HuH-7.5 (cell line): ENCODE results near the gene TMEM183A.
"Not testable (repeated sequence)": the region's sequence is repeated elsewhere in the genome, so short reads cannot be mapped to it uniquely, and the experiment has no call there.

Experiments
- DNase-seq: peaks from one replicate; pipeline ENCODE4 v3.0.0; 2011; ENCODE audit warnings: low spot score

TMEM183A gene

DNA sequence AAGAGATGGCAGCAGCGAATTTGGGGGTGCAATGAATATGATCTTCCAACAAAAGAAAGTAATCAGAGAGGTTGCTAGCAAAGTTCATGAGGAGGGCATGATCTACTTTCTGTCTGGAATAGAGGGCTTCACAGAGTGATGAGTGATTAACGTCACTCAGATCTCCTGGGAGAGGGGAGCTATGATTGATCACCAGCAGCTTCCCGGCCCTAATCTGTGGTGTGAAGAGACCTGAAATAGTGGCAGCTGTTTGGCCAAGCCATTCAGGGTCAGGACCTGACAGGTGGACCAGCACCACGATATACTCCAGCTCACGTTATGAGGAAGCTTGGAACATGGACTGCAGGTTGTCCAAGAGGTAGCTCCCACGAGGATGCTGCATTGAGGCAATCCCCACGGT lies 19.9 kb upstream of the TMEM183A start:
- no peak for DNase-seq

DNA sequence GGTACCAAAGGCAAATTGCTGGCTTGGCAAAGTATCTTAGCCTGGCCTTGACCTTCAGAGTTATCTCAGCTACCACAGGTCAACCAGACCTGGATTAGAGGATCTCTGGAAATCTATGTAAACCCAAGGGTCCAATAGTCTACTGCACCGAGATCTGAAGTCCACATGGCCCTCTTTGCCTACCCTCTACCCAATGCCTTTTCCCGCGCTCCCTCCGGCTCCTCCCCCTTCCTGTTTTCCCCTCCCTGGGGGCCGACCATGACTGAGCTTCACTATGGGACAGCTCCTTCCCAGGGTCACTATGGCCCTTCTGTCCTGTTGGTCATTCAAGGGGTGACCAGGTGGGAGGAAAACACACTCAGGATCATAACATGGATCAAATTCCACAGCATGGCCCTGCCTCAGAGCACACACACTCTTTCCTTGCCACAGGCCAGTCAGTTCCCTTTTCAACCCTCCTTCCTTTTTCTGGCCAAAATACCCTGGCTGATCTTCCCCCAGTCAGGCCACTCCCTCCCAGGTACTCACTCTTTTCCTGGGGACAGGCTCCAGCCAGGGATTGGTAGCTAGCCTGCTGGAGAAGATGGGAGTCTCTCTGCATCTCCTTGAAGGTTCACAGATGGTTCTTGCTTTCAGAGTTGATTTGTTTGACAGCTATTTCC lies 19.1 kb upstream of the TMEM183A start:
- DNase-seq = no peak

DNA sequence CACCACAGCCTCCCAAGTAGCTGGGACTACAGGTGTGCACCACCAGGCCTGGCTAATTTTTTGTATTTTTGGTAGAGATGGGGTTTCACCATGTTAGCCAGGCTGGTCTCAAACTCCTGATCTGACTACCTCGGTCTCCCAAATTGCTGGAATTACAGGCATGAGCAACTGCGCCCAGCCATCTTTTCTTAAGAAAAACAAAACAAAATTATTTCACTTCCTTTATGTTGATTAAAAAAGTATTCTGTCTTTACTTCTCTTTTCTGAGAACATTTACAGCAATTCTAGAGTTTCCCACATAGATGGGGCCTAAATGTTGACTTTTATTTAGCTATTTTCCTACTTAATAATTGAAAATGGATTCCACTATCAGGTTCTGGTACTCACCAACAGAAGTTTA lies 17.3 kb upstream of the TMEM183A start:
- no peak for DNase-seq

DNA sequence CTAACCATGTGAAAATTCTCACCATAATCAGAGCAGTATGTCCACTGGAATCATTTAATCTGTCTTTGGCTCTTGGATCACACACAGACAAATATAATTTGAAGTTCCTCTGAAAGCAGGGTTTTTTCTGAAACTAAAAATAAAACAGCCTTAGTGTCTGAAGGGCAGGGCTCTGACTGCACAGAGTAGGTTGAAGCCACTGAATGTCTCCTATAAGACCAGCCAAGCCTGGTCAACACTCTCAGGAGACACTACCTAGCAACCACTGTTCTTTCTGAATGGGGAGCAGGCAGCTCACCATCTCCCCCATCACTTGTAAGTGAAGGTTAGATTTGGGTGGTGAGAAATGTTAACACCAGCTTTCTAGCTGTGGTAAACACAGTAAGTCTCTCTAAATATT lies 16.1 kb upstream of the TMEM183A start:
- no peak for DNase-seq

DNA sequence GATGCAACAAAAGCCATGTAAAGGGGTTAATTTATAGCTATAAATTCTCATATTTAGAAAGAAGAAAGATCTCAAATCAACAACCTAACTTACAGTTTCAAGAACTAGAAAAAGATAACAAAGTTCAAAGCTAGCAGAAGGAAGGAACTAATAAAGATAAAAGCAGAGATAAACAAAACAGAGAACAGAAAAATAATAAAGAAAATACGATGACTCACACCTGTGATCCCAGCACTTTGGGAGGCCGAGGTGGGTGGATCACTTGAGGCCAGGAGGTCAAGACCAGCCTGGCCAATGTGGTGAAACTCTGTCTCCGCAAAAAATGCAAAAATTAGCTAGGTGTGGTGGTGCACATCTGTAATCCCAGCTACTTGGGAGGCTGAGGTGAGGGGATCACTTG lies 12.4 kb upstream of the TMEM183A start:
- DNase-seq = no peak

DNA sequence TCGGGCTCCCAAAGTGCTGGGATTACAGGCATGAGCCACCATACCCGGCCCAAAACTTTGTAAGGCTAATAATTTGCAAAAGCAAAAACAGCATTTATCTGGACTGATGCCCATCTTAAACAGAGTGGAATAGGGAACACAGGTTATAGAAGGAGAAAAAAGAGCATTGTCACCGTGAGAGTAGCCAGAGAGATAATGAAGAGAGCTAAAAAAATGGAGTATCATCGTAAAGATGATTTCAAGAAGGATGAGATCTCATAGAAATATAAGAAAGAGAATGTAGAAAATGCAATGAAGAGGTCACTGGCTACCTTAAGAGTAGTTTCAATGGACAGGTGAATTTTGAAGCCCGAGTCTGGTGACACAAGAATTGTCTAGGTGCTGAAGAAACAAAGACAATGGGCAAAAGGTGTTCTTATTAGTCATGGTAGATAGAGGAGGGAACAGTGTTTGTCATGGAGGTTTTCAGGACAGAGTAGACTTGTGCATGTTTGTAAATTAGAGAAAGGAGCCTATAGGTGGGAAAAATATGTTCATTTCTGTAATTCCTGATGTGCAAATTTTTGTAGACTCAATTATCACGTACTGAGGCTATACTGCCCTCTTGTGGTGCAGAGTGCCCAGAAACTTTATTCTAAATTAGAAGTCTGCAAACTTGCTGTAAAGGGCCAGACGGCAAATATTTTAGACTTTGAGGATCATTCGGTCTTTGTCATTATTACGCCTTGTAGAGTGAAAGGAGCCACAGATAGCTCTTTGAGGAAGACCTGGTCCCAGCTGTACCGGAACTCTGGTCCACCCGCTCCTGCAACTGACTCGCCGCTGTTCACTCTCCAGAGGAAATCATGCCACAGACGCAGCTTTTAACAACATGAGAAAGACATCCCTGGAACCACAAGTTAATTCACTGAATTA lies 8.1 kb upstream of the TMEM183A start:
- DNase-seq = no peak

DNA sequence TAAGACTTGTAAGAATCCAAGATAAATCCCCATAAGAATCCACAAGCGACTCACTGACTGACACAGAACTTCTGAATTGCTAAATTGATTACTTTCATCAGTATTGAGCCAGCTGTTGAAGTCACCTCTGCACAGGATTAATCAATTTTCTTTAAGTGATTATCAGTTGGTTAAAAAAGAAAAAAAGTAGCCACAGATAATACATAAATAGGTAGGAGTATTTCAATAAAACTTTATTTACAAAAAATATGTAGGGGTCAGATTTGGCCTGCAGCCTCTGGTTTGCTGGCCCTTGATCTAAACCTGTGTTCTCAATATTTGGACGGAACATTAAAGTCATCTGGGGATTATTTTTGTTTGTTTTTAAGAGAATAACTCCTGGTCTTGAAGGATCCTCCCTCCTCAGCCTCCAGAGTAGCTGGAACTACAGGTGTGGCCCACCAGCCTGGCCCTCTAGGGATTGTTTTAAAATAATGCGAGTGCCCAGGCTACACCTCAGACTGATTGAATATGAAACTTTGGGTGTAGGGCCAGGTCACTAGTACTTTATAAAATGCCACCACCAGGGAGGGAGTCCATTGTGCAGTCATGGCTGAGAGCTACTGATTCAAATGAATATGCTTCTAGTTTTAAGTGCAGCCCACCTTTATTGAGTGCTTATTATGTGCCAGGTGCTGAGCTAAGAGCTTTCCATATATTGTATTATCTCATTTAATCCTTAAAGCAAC lies 6.8 kb upstream of the TMEM183A start:
- DNase-seq = no peak

DNA sequence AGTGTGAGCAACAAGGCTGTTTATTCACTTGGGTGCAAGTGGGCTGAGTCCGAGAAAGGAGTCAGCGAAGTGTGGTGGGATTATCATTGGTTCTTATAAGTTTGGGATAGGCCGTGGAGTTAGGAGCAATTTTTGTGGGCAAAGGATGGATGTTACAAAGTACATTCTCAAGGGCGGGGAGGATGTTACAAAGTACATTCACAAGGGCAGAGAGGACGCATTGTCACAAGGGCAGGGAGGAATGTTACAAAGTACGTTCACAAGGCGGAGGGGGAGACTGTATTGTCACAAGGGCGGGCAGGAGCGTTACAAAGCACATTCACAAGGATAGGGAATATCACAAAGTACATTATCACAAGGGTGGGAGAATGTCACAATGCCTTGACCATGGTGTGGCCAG lies 5.2 kb upstream of the TMEM183A start:
- DNase-seq = no peak

DNA sequence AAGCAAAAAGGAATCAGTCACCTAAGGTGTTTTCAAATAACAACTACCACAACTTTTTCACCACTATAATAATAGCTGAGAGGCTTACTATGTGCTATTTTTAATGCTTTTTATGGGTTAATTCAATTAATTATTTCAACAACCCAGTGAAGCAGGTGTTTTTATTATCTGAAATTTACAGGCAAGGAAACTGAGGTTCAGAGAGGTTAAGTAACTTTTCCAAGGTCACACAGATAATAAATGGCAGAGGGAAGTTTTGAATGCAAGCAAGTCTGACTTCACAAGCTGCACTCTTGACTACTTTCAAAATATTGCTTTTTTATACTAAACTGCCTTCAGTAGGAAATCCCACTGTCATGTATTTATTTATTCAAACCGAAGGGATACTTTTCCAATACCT lies 4.2 kb upstream of the TMEM183A start:
- DNase-seq = no peak

DNA sequence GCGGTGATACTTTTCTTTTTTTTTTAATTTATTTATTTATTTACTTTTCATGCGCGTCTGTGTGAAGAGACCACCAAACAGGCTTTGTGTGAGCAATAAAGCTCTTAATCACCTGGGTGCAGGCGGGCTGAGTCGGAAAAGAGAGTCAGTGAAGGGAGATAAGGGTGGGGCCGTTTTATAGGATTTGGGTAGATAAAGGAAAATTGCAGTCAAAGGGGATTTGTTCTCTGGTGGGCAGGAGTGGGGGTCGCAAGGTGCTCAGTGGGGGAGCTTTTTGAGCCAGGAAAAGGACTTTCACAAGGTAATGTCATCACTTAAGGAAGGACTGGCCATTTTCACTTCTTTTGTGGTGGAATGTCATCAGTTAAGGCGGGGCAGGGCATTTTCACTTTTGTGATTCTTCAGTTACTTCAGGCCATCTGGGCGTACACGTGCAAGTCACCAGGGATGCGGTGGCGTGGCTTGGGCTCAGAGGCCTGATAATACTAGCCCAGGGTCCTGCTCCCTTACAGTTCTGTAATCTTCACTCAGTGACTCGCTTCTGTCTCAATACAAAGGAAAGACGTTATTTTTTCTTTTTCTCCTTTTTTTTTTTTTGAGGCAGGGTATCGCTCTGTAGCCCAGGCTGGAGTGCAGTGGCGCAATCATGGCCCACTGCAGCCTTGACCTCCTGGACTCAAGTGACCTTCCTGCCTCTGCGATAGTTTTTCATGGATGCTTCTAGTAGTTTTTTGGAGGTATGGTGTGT lies 1.6 kb upstream of the TMEM183A start:
- DNase-seq = not testable (repeated sequence)

DNA sequence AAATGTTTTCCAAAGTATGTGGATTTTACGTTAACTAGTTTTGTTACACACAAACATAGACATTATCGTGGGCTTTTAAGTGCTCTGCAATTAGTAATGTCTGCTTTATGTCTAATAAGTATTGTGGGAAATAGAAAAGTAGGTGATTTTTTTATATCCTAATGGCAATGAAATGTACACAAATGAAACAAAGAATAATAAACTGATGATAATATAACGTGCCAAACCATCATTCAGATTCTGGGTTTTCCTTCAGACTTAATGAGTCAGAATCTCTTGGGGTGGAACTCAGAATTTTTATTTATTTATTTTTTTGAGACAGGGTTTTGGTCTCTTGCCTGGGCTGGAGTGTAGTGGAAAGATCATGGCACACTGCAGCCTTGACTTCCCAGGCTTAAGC lies 2.0 kb downstream of the TMEM183A start:
- no peak for DNase-seq

DNA sequence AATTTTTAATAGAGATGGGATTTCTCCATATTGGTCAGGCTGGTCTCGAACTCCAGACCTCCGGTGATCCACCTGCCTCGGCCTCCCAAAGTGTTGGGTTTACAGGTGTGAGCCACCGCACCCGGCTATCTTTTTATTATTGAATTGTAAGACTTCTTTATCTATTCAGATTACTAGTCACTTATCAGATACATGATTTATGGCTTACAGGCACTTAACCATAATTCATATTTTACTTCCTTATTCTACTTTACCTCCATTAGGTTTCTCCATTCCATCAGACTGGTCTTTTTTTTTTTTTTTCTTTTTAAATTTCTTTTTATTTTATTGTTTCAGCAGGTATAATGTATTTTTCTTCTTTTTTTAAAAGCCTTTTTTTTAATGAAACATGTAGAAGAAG lies 4.4 kb downstream of the TMEM183A start:
- DNase-seq = no peak

DNA sequence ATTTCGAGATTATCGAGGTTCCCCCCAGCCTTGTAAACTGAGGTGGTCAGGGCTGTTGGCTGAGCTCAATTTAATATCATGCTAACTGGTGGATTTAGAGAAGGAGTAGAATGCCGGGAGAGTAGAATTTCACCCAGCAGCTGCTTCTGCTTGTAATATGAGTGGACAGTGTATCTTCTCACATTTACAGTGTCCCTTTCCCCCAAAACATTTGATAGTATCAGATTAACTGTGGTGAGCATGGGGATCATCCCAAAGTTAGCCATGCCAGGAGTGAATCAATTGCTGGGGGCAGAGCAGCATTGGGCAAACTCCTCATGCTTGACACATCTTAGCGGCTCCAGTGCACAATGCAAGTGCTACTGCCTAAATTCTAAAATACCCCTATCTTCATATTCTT lies 9.9 kb downstream of the TMEM183A start:
- no peak for DNase-seq

DNA sequence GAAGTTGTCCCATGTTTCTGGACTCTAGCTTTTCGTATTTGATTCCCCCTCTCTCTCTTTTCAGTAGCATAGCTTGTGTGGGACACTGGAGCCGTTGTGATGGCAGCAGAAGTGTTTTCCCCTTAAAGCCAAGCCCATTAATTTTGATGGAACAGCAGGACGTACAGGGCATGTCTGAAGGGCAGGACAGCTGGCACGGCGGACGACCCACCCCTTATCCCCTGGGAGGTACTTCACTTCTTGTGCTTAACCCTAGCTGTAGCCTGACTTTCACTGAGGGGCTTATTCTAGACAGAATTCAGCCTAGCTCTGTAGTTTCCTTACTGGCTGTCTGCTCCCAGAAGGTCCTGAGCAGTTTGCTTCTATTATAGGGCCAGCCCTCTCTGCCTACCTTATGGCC lies 10.5 kb downstream of the TMEM183A start:
- DNase-seq = no peak

DNA sequence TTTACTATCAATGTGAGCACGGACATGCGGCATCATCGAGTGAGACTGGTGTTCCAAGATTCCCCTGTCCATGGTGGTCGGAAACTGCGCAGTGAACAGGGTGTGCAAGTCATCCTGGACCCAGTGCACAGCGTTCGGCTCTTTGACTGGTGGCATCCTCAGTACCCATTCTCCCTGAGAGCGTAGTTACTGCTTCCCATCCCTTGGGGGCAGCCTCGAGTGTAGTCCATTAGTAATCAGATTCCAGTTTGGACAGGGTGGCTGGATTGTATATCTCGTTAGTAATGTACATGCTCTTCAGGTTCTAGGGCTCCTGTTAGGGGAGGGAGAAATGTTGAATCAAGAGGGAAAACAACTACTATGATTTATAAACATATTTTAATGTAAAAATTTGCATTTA lies 15.7 kb downstream of the TMEM183A start:
- DNase-seq = not testable (repeated sequence)

DNA sequence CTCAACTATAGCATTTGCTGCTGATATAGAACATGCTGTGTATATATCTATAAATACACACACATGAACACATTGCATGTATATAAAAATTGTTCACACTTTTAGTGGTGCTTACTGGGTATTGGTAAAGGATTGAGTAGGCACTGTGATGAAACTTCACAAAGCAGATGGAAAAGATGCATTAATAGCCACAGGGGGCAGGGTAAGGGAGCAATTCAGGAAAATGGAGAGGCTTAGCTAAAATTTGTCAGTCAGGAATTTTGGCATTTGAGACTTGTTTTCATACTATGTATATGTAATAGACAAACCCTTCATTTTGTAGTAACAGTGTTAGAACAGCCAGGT lies 18.5 kb downstream of the TMEM183A start:
- no peak for DNase-seq

DNA sequence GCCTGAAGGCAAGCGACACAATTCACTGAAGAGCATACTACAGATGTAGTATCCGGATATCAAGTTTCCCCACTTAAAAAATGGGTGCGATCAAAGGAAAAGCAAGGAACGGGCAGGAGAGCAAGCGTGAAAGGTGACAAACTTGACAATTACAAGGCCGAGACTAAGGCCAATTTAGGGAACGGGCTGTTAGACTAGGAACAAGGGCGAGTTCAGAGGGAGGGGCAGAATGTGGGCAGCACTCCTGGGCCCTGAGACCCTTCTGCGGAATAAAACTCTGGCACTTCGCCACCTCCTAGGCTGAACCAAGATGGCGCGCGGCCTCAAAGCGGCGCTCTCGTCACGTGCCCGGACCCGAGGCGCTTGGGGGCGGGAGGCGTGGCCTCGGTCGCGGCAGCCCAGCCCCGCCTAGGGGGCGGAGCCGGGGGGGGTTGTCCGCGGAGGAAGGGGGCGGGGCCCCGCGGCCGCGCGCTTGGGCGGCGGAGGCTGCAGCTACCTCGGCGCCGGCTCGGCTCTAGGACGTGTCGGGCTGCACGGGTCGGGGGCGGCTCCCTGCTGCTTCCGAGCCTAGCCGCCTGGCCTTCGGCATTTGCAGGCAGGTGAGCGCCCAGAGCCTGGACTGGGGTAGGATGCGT lies 19.0 kb downstream of the TMEM183A start, which contains the start of gene PPFIA4:
Gene PPFIA4, plus strand, starts transcription at position 461 of the 635 bp plus-strand sequence. CDS start 12,518 bp downstream, outside the sequence.
- DNase-seq = peak; percentile 90

DNA sequence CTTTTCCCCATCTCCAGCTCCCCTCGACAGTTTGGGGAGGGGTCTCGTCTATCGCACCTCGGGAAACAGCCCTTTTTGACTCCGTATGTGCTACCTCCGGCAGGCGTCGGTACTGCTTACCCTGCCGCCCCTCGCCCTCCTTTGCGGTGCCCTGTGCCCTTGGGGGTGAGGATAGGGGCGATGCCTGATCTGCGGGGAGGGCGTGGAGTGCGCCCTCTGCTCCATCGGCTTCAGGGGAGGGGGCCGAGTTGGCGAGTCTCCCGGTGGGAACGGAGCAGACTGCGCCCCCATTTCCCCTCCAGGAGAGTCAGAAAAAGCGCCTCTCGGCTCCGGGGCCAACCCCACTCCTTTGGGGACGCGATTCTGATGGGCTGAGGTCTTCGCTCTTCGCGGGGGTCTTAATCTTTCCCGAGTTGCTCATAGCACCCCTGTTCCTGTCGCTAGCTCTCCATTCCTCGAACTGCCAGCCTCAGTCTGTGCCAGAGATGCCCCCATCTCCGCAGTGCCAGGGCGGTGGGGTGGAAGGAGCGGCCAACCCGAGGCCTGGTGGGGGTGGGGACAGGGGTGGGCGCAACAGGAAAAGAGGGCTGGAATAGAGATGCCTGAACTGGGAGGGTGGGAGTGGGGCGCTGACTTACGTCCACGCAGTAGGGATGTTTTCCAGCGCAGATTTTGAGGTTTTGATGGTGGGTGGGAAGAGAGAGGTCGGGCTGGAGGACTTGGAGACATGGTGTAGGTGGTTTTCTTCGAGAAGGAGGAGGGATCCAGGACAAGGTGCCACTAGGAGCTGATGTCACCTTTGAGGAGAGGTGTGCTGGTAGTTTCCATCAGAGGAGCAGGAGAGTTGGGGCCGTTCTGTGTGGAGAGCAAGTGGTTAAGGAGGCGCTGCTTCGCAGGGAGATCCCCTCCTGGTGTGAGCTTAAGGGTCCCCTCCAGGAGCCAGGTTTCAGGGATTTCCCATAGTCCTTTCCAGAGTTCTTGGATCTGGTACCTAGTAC lies 19.8 kb downstream of the TMEM183A start:
- no peak for DNase-seq

DNA sequence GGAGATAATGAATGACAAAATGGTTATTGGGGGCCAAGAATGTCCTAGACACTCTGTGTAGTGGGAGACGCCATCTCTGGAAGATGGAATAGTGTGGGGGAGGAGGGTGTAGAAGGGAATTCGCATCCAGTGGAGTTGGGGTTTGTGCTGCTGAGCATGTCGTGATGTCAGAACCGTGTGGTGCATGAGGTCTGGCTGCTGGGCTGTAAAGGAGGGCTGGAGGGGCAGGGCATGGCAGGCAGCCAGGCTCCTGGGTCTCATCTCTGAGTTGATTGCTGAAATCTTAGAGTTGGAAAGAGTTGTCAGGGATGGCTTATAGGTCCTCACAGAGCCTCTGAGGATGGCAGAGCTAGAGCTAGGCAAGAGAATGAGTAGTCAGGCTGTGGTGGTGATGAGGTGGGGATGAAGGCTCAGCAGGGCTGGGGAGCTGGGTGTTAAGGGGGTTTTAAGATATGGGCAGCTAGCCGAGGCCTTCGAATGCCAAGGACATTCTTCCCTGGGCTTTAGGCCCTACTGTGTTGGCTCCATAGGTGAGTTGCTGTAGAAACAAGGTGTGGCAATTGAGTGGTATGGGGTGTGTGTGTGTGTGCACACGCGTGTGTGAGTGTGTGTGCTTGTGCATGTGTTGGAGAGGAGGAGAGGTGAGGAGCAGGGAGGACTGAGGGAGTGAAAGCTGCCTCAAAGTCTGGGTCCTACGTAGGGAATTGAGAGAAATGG lies 21.1 kb downstream of the TMEM183A start:
- DNase-seq = no peak
